HepG2 (cell line): Measurements from ENCODE around the gene LDHAL6B. TPM values are rescaled to one million over a fixed set of nuclear protein-coding genes. Genes with fewer than 3 reads are reported as not detected.

Source experiments
- ATAC-seq: fragments of 200-7000 bp; cut with Tn5 transposase; 3 replicates; pipeline ENCODE4 v1.9.1; 2020; ENCODE audit warnings: mild to moderate bottlenecking, moderate library complexity
- BruUV-seq: library from RNA; stranded (reverse); fragments of 400-500 nt; replicated peaks from 2 replicates; lab custom pipeline; 2021; lab: Mats Ljungman, UMichigan
- CTCF ChIA-PET: fragments of 300-600 bp; formaldehyde crosslinking; extraction: SDS; loops from one replicate; lab custom pipeline; 2021; ENCODE audit warnings: low total read pairs, inconsistent platforms, low intra/inter-chr PET ratio; lab: Yijun Ruan, JAX
- POLR2A ChIA-PET: fragments of 350-600 bp; sonication (Branson Sonifier 250); formaldehyde crosslinking; loops from one replicate; lab custom pipeline; 2020; ENCODE audit warnings: antibody characterized with exemption, inconsistent platforms; lab: Yijun Ruan, JAX
- DNase-seq: peaks from one replicate; pipeline ENCODE4 v3.0.0-alpha.2; 2015; ENCODE audit warnings: low spot score
- FAIRE-seq: peaks from 3 replicates; lab custom pipeline; 2011; peaks lifted over from hg19 to GRCh38; lab: Jason Lieb, UNC
- H2AFZ ChIP-seq: one replicate; pipeline ENCODE4 v1.6.1; 2011; ENCODE audit warnings: low read length, inconsistent platforms
- H3K27ac ChIP-seq: fragments of 300-600 bp; 3 replicates; pipeline ENCODE4 v1.8.0; 2011; ENCODE audit warnings: mixed run types, mild to moderate bottlenecking, mixed read lengths, low read length, inconsistent platforms; ENCODE audit not compliant: insufficient read depth; ENCODE audit errors: extremely low read length
- H3K27me3 ChIP-seq, 2 experiments: fragments of 200-600 bp in 1 of 2; 2 replicates in 1 of 2; 3 replicates in 1 of 2; pipeline versions ENCODE4 v1.6.0 to v1.8.0; 2011; ENCODE audit warnings: low read length in 2 of 2, mild to moderate bottlenecking in 2 of 2, moderate library complexity in 2 of 2, inconsistent platforms in 1 of 2; ENCODE audit not compliant: insufficient read depth in 2 of 2, control insufficient read depth in 1 of 2
- H3K36me3 ChIP-seq, 2 experiments: fragments of 200-600 bp in 1 of 2; replicated peaks in 1 of 2; 2 replicates in 1 of 2; 3 replicates in 1 of 2; pipeline versions ENCODE4 v1.5.1 to v1.8.0; 2011; ENCODE audit warnings: low read length in 2 of 2, inconsistent platforms in 1 of 2; ENCODE audit not compliant: insufficient read depth in 2 of 2, control insufficient read depth in 1 of 2
- H3K4me1 ChIP-seq: 2 replicates; pipeline ENCODE4 v1.5.1; 2012; ENCODE audit warnings: low read length, inconsistent platforms; ENCODE audit not compliant: insufficient read depth
- H3K4me2 ChIP-seq: 2 replicates; pipeline ENCODE4 v1.6.0; 2011; ENCODE audit warnings: low read depth, low read length, inconsistent platforms
- H3K4me3 ChIP-seq, 3 experiments: fragments of 200-600 bp in 1 of 3; sonication (generic), shearing (Covaris generic) in 1 of 3; replicated peaks in 1 of 3; 2 replicates each; pipeline ENCODE4 v1.5.1; 2011 to 2016; ENCODE audit warnings: low read length in 3 of 3, inconsistent platforms in 2 of 3, low read depth in 2 of 3, mild to moderate bottlenecking in 2 of 3, control low read depth in 1 of 3, mixed read lengths in 1 of 3; ENCODE audit not compliant: insufficient read depth in 1 of 3
- H3K79me2 ChIP-seq: one replicate; pipeline ENCODE4 v1.6.1; 2011; ENCODE audit warnings: low read length, inconsistent platforms; ENCODE audit not compliant: insufficient read depth
- H3K9ac ChIP-seq: 2 replicates; pipeline ENCODE4 v1.6.0; 2011; ENCODE audit warnings: mild to moderate bottlenecking, low read depth, low read length, inconsistent platforms; ENCODE audit not compliant: insufficient read depth
- H3K9me3 ChIP-seq: 2 replicates; pipeline ENCODE4 v1.5.1; 2012; ENCODE audit warnings: mild to moderate bottlenecking, low read length
- H4K20me1 ChIP-seq: 2 replicates; pipeline ENCODE4 v1.6.0; 2011; ENCODE audit warnings: inconsistent platforms, mild to moderate bottlenecking, low read length, moderate library complexity; ENCODE audit not compliant: insufficient read depth
- ATAD3A ChIP-seq: sonication (generic); formaldehyde crosslinking; IDR thresholded peaks from 2 replicates; pipeline ENCODE4 v1.4.0; 2020; ENCODE audit warnings: missing genetic modification reagents
- IRX3 ChIP-seq: sonication (generic); formaldehyde crosslinking; IDR thresholded peaks from 2 replicates; pipeline ENCODE4 v1.8.1; 2023; ENCODE audit warnings: mild to moderate bottlenecking, low read depth, missing genetic modification reagents, borderline replicate concordance
- MEF2D ChIP-seq: sonication (generic); formaldehyde crosslinking; IDR thresholded peaks from 2 replicates; pipeline ENCODE4 v1.5.1; 2020; ENCODE audit warnings: mild to moderate bottlenecking, missing genetic modification reagents
- NPAS2 ChIP-seq: sonication (generic); formaldehyde crosslinking; IDR thresholded peaks from 2 replicates; pipeline ENCODE4 v1.8.0; 2022; ENCODE audit warnings: mild to moderate bottlenecking, missing genetic modification reagents, borderline replicate concordance
- PAF1 ChIP-seq: IDR thresholded peaks from 2 replicates; pipeline ENCODE4 v1.6.1; 2016; ENCODE audit warnings: missing genetic modification reagents, missing compliant biosample characterization
- POLR2G ChIP-seq: fragments of 200-400 bp; formaldehyde crosslinking; IDR thresholded peaks from 2 replicates; pipeline ENCODE4 v1.6.1; 2018; ENCODE audit warnings: mild to moderate bottlenecking, low read depth, low read length, moderate library complexity
- TBX2 ChIP-seq: sonication (generic); formaldehyde crosslinking; IDR thresholded peaks from 2 replicates; pipeline ENCODE4 v1.5.0; 2020; ENCODE audit warnings: missing genetic modification reagents, mild to moderate bottlenecking, borderline replicate concordance
- ZFP90 ChIP-seq: sonication (generic); formaldehyde crosslinking; IDR thresholded peaks from 2 replicates; pipeline ENCODE4 v1.8.0; 2022; ENCODE audit warnings: missing genetic modification reagents, mild to moderate bottlenecking, inconsistent platforms, borderline replicate concordance
- ZNF143 ChIP-seq: sonication (generic); formaldehyde crosslinking; IDR thresholded peaks from 2 replicates; pipeline ENCODE4 v1.4.0; 2020; ENCODE audit warnings: missing genetic modification reagents
- ZNF788 ChIP-seq: sonication (generic); formaldehyde crosslinking; IDR thresholded peaks from 2 replicates; pipeline ENCODE4 v1.5.0; 2020; ENCODE audit warnings: mild to moderate bottlenecking, missing genetic modification reagents, borderline replicate concordance
- WGBS: methylation state at CpG from one replicate; pipeline ENCODE4 v1.1.6; 2017; ENCODE audit warnings: low lambda C conversion rate; 5-methylcytosine and 5-hydroxymethylcytosine counted together
- in situ Hi-C: cut with HindIII; loops from 2 replicates; pipeline ENCODE4 v1.10.0; 2017; ENCODE audit warnings: low pct_unique_long_range_greater_than_20kb; ENCODE audit not compliant: extremely low pct_ligation_motif_present
- intact Hi-C: fragments of 100-400 bp; cut with micrococcal nuclease; formaldehyde crosslinking; loops from one replicate; pipeline ENCODE4 v1.10.0; 2022; ENCODE audit not compliant: unreplicated experiment
- polyA plus RNA-seq, 8 experiments: library from polyadenylated mRNA; depleted of rRNA in 3 of 8; stranded (reverse) in 7 of 8; unstranded in 1 of 8; fragments of >200 nt; fragmentation: Illumina TruSeq in 4 of 8; extraction: Trizol in 4 of 8; gene quantifications; 2 replicates each; pipeline versions ENCODE4 v1.2.1 to v1.2.3, GENCODE V29; 2011 to 2016; ENCODE audit warnings: low read depth in 4 of 8, missing spikeins in 1 of 8, mixed read lengths in 1 of 8; ENCODE audit not compliant: insufficient read depth in 1 of 8
- total RNA-seq, 5 experiments: library from RNA; depleted of rRNA; stranded (reverse); fragments of >200 nt; fragmentation: Illumina TruSeq; extraction: Trizol; gene quantifications; 2 replicates each; pipeline ENCODE4 v1.2.3, GENCODE V29; 2016; ENCODE audit warnings: low read depth in 1 of 5
- TF ChIP-seq, protein P1 (sequence below): sonication (generic); formaldehyde crosslinking; IDR thresholded peaks from 2 replicates; pipeline ENCODE4 v1.8.1; 2023; ENCODE audit warnings: mild to moderate bottlenecking, inconsistent platforms, moderate library complexity, missing genetic modification reagents, borderline replicate concordance

Gene LDHAL6B
- total and polyA plus RNA-seq, 2 of the 13 experiments (the other 11 are each of a cell fraction or from before 2014, with no cell fraction given), result not detected

DNA sequence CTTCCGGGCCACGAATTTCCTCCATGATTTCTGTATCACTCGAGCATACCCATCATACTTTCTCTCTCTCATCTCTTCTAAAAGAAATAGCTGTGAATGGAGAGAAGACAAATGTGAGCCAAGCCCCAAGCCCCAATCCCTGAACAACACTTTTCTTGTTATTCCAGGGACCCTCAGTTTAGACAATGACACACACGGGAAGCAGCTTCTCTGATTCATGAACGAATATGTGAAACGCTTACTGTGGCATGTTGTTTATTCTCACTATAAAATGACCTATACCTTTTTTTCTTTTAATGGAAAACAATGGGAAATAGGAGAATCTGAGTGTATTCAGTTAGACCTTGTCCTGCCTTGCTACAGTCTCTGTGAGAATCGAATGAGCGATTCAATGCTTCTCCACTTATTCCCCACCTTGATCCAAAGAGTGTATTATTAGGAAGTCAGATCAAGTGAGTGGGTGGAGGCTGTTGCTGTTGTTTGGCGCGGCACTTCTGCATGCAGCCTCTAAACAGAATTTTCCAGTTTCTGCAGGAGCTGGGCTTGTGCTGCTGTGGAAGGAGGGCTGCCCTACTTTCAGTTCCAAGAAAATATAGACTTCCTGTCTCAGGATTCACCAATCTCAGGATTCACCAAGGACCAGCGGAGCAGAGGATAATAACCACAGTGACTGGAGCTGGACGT is 32.4 kb upstream of the LDHAL6B start:
- no peak for TF ChIP-seq PAF1 (CRISPR knock-in tag)
- TF ChIP-seq ZNF143, result no peak
- no peak for TF ChIP-seq TBX2 (CRISPR knock-in tag)
- no peak for TF ChIP-seq MEF2D (CRISPR knock-in tag)
- no peak for TF ChIP-seq POLR2G
- TF ChIP-seq IRX3 (CRISPR knock-in tag), result no peak
- TF ChIP-seq ZNF788 (CRISPR knock-in tag), result no peak
- no peak for TF ChIP-seq ATAD3A (CRISPR knock-in tag)
- TF ChIP-seq NPAS2 (CRISPR knock-in tag), result no peak
- TF ChIP-seq ZFP90 (CRISPR knock-in tag), result no peak
- TF ChIP-seq, protein P1, sequence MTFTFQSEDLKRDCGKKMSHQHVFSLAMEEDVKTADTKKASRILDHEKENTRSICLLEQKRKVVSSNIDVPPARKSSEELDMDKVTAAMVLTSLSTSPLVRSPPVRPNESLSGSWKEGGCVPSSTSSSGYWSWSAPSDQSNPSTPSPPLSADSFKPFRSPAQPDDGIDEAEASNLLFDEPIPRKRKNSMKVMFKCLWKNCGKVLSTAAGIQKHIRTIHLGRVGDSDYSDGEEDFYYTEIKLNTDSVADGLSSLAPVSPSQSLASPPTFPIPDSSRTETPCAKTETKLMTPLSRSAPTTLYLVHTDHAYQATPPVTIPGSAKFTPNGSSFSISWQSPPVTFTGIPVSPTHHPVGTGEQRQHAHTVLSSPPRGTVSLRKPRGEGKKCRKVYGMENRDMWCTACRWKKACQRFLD (CRISPR knock-in tag), result no peak
- TF ChIP-seq, all 625 proteins: peak for 0
- 93% methylated on average over 12 of the region's 12 CpGs for WGBS
- no TSS peak for BruUV-seq
- H3K4me1 ChIP-seq, result peaks cover 12% of the 10 kb centered on the region
- FAIRE-seq, result no peak
- H3K4me3 ChIP-seq, result no peak overlapping the region
- DNase-seq, result no peak
- H2AFZ ChIP-seq, result no peak overlapping the region
- no peaks in the 10 kb centered on the region for H3K27me3 ChIP-seq
- no peak overlapping the region for H3K4me2 ChIP-seq
- POLR2A ChIA-PET, result no interaction called here
- no peaks in the 10 kb centered on the region for H3K79me2 ChIP-seq
- no peak overlapping the region for H3K27ac ChIP-seq
- intact Hi-C loops (loop anchor here (2.0 kb wide), 1 partner anchor 239 kb away; no protein-coding TSS in a partner anchor), in situ Hi-C loops (no loop called here)
- no peaks in the 10 kb centered on the region for H3K9me3 ChIP-seq
- CTCF ChIA-PET, result interaction anchor here (1.5 to 2.0 kb wide), 3 partner anchors 238 to 327 kb away, joined by 5 to 10 read pairs (median 8); no protein-coding TSS in a partner anchor
- ATAC-seq, result no peak
- H3K9ac ChIP-seq, result no peak overlapping the region
- H3K36me3 ChIP-seq, result peaks cover 8 to 11% of the 10 kb centered on the region in 2 experiments; a peak in 3 of 5 replicates
- H4K20me1 ChIP-seq, result no peaks in the 10 kb centered on the region
